ENCODE data around the gene MUC5AC.

- TF ChIP-seq, protein P1, sequence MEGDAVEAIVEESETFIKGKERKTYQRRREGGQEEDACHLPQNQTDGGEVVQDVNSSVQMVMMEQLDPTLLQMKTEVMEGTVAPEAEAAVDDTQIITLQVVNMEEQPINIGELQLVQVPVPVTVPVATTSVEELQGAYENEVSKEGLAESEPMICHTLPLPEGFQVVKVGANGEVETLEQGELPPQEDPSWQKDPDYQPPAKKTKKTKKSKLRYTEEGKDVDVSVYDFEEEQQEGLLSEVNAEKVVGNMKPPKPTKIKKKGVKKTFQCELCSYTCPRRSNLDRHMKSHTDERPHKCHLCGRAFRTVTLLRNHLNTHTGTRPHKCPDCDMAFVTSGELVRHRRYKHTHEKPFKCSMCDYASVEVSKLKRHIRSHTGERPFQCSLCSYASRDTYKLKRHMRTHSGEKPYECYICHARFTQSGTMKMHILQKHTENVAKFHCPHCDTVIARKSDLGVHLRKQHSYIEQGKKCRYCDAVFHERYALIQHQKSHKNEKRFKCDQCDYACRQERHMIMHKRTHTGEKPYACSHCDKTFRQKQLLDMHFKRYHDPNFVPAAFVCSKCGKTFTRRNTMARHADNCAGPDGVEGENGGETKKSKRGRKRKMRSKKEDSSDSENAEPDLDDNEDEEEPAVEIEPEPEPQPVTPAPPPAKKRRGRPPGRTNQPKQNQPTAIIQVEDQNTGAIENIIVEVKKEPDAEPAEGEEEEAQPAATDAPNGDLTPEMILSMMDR (conservative IDR thresholded peaks at IDR 0.05; ENCODE audit: low read length), result no peak
- no peak for TF ChIP-seq EZH2phosphoT487 (IDR thresholded peaks at IDR 0.05; ENCODE audit: borderline replicate concordance, low read depth, low read length)
These were observed 35.7 kb upstream of the MUC5AC start for GRCh38 chr11:1121813-1122663.

All from OCI-LY7 (cell line).